Suprapubic skin (tissue), 4 donors: ENCODE measurements around the gene KRTAP4-11. TPM values are rescaled to one million over a fixed set of nuclear protein-coding genes. Genes with fewer than 3 reads are reported as not detected.
"Not testable (repeated sequence)": the region's sequence is repeated elsewhere in the genome, so short reads cannot be mapped to it uniquely, and the experiment has no call there.

Source experiments
- DNase-seq, 2 donors: peaks; one replicate each; pipeline ENCODE4 v3.0.0-alpha.2; 2019; ENCODE audit warnings: low spot score in 2 of 2
- H3K27ac ChIP-seq: fragments of 200-600 bp; sonication (generic); one replicate; pipeline ENCODE4 v1.5.1; 2019
- H3K27me3 ChIP-seq: fragments of 200-600 bp; sonication (generic); one replicate; pipeline ENCODE4 v1.5.1; 2019
- H3K36me3 ChIP-seq: fragments of 200-600 bp; sonication (generic); one replicate; pipeline ENCODE4 v1.5.1; 2019
- H3K4me1 ChIP-seq: fragments of 200-600 bp; sonication (generic); one replicate; pipeline ENCODE4 v1.5.1; 2019
- H3K4me3 ChIP-seq: fragments of 200-600 bp; sonication (generic); one replicate; pipeline ENCODE4 v1.5.1; 2019; ENCODE audit warnings: mild to moderate bottlenecking
- H3K9me3 ChIP-seq: fragments of 200-600 bp; sonication (generic); one replicate; pipeline ENCODE4 v1.5.1; 2019
- CTCF ChIP-seq, 2 donors: fragments of 200-600 bp in 1 of 2; fragments of 450-650 bp in 1 of 2; sonication (generic) in 1 of 2; IDR thresholded peaks; one replicate each; pipeline ENCODE4 v1.5.1; 2016 to 2019; ENCODE audit warnings: antibody characterized with exemption in 2 of 2, mild to moderate bottlenecking in 1 of 2, moderate library complexity in 1 of 2
- EP300 ChIP-seq: sonication (generic); formaldehyde crosslinking; IDR thresholded peaks from one replicate; pipeline ENCODE4 v1.6.1; 2017; ENCODE audit warnings: antibody characterized with exemption
- POLR2A ChIP-seq, 2 donors: fragments of 450-650 bp; IDR thresholded peaks; one replicate each; pipeline ENCODE4 v1.6.1; 2017; ENCODE audit warnings: antibody characterized with exemption in 2 of 2, mild to moderate bottlenecking in 2 of 2, moderate library complexity in 2 of 2
- POLR2AphosphoS5 ChIP-seq, 3 donors: sonication (generic); formaldehyde crosslinking; IDR thresholded peaks; one replicate each; pipeline ENCODE4 v1.6.1; 2017; ENCODE audit warnings: antibody characterized with exemption in 3 of 3
- WGBS: methylation state at CpG from one replicate; pipeline ENCODE4 v1.1.5; 2018; 5-methylcytosine and 5-hydroxymethylcytosine counted together
- total RNA-seq, 4 donors: library from RNA; depleted of rRNA; stranded (reverse); fragments of >200 nt; gene quantifications; one replicate each; pipeline ENCODE4 v1.1.0, GENCODE V29; 2016

The KRTAP4-11 gene
- total RNA-seq, 4 donors from 2014 or later: 4.3 to 23.4 (median 5.6) TPM; not detected in 1

- 88% methylated on average over 2 of the region's 2 CpGs for WGBS
- Histone ChIP-seq H3K27ac (no peak overlapping the region), H3K27me3 (peaks cover 5% of the 10 kb centered on the region), H3K4me3 (no peak overlapping the region), H3K9me3 (no peaks in the 10 kb centered on the region), H3K4me1 (no peaks in the 10 kb centered on the region), H3K36me3 (no peaks in the 10 kb centered on the region)
- no peak for TF ChIP-seq POLR2A (IDR thresholded peaks at IDR 0.05)
- DNase-seq: no peak
Measured at GRCh38 chr17:41121742-41122141, 3.6 kb upstream of the KRTAP4-11 start.

- H3K9me3 ChIP-seq, DNase-seq, H3K4me3 ChIP-seq, H3K27ac ChIP-seq, H3K27me3 ChIP-seq, H3K36me3 ChIP-seq, H3K4me1 ChIP-seq: not testable (repeated sequence)
- WGBS: 64% methylated on average over 11 of the region's 11 CpGs
Measured at GRCh38 chr17:41119696-41120690, 1.8 kb upstream of the KRTAP4-11 start.

GRCh38 chr17:41118721-41119120 lies 548 bp upstream of the KRTAP4-11 start:
- WGBS: 59% methylated on average over 4 of the region's 4 CpGs

GRCh38 chr17:41116297-41116696 lies 1.9 kb downstream of the KRTAP4-11 start:
- no peak for DNase-seq
- no peaks in the 10 kb centered on the region for H3K4me1 ChIP-seq
- 23% methylated on average over 4 of the region's 5 CpGs for WGBS
- TF ChIP-seq POLR2AphosphoS5 (IDR thresholded peaks at IDR 0.05): no peak
- no peak for TF ChIP-seq EP300
- TF ChIP-seq POLR2A (IDR thresholded peaks at IDR 0.05): no peak
- no peak for TF ChIP-seq CTCF (IDR thresholded peaks at IDR 0.05)
- peaks cover 9% of the 10 kb centered on the region for H3K27me3 ChIP-seq
- H3K27ac ChIP-seq: no peak overlapping the region
- H3K36me3 ChIP-seq: no peaks in the 10 kb centered on the region
- no peaks in the 10 kb centered on the region for H3K9me3 ChIP-seq
- no peak overlapping the region for H3K4me3 ChIP-seq

More at GRCh38 chr17:41118721-41119120, 548 bp upstream of the KRTAP4-11 start:
- no peaks in the 10 kb centered on the region for H3K9me3 ChIP-seq
- DNase-seq: no peak
- no peak overlapping the region for H3K27ac ChIP-seq
- no peaks in the 10 kb centered on the region for H3K4me1 ChIP-seq
- H3K36me3 ChIP-seq: no peaks in the 10 kb centered on the region
- peaks cover 9% of the 10 kb centered on the region for H3K27me3 ChIP-seq
- no peak overlapping the region for H3K4me3 ChIP-seq
- no peak for TF ChIP-seq POLR2A (IDR thresholded peaks at IDR 0.05)
- no peak for TF ChIP-seq EP300
- no peak for TF ChIP-seq CTCF (IDR thresholded peaks at IDR 0.05)
- TF ChIP-seq POLR2AphosphoS5 (IDR thresholded peaks at IDR 0.05): no peak

- H3K4me1 ChIP-seq: no peaks in the 10 kb centered on the region
- no peak overlapping the region for H3K27ac ChIP-seq
- TF ChIP-seq EP300: no peak
- TF ChIP-seq POLR2AphosphoS5 (IDR thresholded peaks at IDR 0.05): no peak
- TF ChIP-seq POLR2A (IDR thresholded peaks at IDR 0.05): no peak
- TF ChIP-seq CTCF (IDR thresholded peaks at IDR 0.05): no peak
- H3K36me3 ChIP-seq: no peaks in the 10 kb centered on the region
- WGBS: 84% methylated on average over 2 of the region's 2 CpGs
- peaks cover 5% of the 10 kb centered on the region for H3K27me3 ChIP-seq
- H3K4me3 ChIP-seq: no peak overlapping the region
- DNase-seq: no peak
- H3K9me3 ChIP-seq: no peaks in the 10 kb centered on the region
Measured at GRCh38 chr17:41111151-41111885, 6.9 kb downstream of the KRTAP4-11 start.

GRCh38 chr17:41108728-41109386 lies 9.3 kb downstream of the KRTAP4-11 start:
- DNase-seq, H3K4me3 ChIP-seq, H3K4me1 ChIP-seq, H3K27me3 ChIP-seq, H3K27ac ChIP-seq, H3K9me3 ChIP-seq, H3K36me3 ChIP-seq: not testable (repeated sequence)
- 0% methylated on average over 1 of the region's 1 CpG for WGBS
